Activated naive CD4-positive, alpha-beta T cell treated with anti-CD3 and anti-CD28 coated beads for 36 hours (primary cell): Measurements from ENCODE around the gene SH3TC1. TPM values are rescaled to one million over a fixed set of nuclear protein-coding genes. Genes with fewer than 3 reads are reported as not detected.

Source experiments
- CTCF ChIA-PET: fragments of 350-600 bp; sonication (Branson Sonifier 250); formaldehyde crosslinking; loops from one replicate; lab custom pipeline; 2021; ENCODE audit warnings: antibody characterized with exemption; lab: Charles Lee
- DNase-seq: peaks from one replicate; pipeline ENCODE4 v3.0.0-alpha.2; 2020
- H3K27ac Mint-ChIP-seq: one replicate; pipeline ENCODE4 v1.8.0; 2021; ENCODE audit warnings: mild to moderate bottlenecking, mixed read lengths
- H3K27me3 Mint-ChIP-seq: one replicate; pipeline ENCODE4 v1.8.0; 2021; ENCODE audit warnings: low read depth, mixed read lengths
- H3K36me3 Mint-ChIP-seq: one replicate; pipeline ENCODE4 v1.8.0; 2021; ENCODE audit warnings: low read depth, mixed read lengths
- H3K4me1 Mint-ChIP-seq: one replicate; pipeline ENCODE4 v1.8.0; 2021; ENCODE audit warnings: low read depth, mixed read lengths
- H3K4me3 Mint-ChIP-seq: one replicate; pipeline ENCODE4 v1.8.0; 2021; ENCODE audit warnings: mild to moderate bottlenecking, moderate library complexity, mixed read lengths
- H3K9me3 Mint-ChIP-seq: one replicate; pipeline ENCODE4 v1.8.0; 2021; ENCODE audit warnings: mixed read lengths
- intact Hi-C: fragments of 100-400 bp; cut with micrococcal nuclease; formaldehyde crosslinking; loops from one replicate; pipeline ENCODE4 v1.15.1; 2023
- total RNA-seq, 2 experiments: library from RNA; stranded (reverse); gene quantifications; one replicate each; pipeline ENCODE4 v1.2.3, GENCODE V29; 2021

Gene SH3TC1
- 10 to 100 TPM; 17.9 to 23.6 TPM for total RNA-seq

GRCh38 chr4:8198906-8199593, at the start of gene SH3TC1:
SH3TC1 (plus strand) TSS chr4:8199290; CDS start chr4:8205195, 5,905 bp downstream.
- Mint-ChIP-seq H3K36me3 (peaks cover 3% of the 10 kb centered on the region), H3K27ac (peak within 1 kb of the TSS; percentile 80), H3K9me3 (no peaks in the 10 kb centered on the region), H3K27me3 (no peaks in the 10 kb centered on the region), H3K4me1 (peaks cover 36% of the 10 kb centered on the region), H3K4me3 (peak within 1 kb of the TSS; percentile 84)
- DNase-seq: peak; percentile 73
- CTCF ChIA-PET: interaction anchor here (1.5 kb wide), 2 partner anchors 22 to 43 kb away, joined by 5 read pairs; no protein-coding TSS in a partner anchor
- intact Hi-C loops: loop anchor here (1.0 kb wide), 3 partner anchors 22 to 41 kb away; partner anchors contain the start of gene ABLIM2

DNA sequence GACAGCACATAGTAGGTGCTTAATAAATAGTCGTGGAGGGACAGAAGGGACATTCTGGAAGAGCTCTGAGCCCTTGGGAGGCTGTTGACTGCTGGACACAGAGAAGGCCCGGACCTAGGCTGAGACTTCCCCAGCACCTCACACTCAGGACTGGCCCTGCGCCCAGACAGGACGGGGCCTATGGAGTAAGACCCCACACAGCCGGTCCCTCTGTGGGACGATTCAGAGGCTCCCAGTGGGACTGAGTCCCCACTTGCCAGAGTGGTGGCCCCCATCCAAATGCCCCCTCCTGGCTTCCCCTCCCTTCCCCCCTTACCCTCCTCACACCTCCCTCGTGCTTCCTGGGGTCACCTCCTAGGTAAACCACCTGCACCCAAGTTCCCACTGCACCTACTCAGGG, 49.4 kb upstream of the SH3TC1 start:
- no peak for DNase-seq
- Mint-ChIP-seq H3K27me3 (no peaks in the 10 kb centered on the region), H3K27ac (no peak overlapping the region), H3K4me1 (no peaks in the 10 kb centered on the region), H3K36me3 (no peaks in the 10 kb centered on the region), H3K9me3 (no peaks in the 10 kb centered on the region), H3K4me3 (no peak overlapping the region)
- intact Hi-C loops: no loop called here
- CTCF ChIA-PET: no interaction called here

- Mint-ChIP-seq H3K4me1 (no peaks in the 10 kb centered on the region), H3K27ac (no peak overlapping the region), H3K9me3 (no peaks in the 10 kb centered on the region), H3K36me3 (no peaks in the 10 kb centered on the region), H3K4me3 (no peak overlapping the region), H3K27me3 (no peaks in the 10 kb centered on the region)
- DNase-seq: no peak
- CTCF ChIA-PET: interaction anchor here (0.9 kb wide), 1 partner anchor 26 kb away, joined by 3 read pairs; no protein-coding TSS in a partner anchor
- intact Hi-C loops: no loop called here
Observed at GRCh38 chr4:8150152-8151090, 48.7 kb upstream of the SH3TC1 start.

GRCh38 chr4:8151165-8151650, 47.9 kb upstream of the SH3TC1 start:
- intact Hi-C loops: no loop called here
- CTCF ChIA-PET: interaction anchor here (0.9 kb wide), 1 partner anchor 25 kb away, joined by 3 read pairs; no protein-coding TSS in a partner anchor
- H3K27ac Mint-ChIP-seq: no peak overlapping the region

GRCh38 chr4:8152090-8152864, 46.8 kb upstream of the SH3TC1 start:
- no peak for DNase-seq
- Mint-ChIP-seq H3K9me3 (no peaks in the 10 kb centered on the region), H3K36me3 (no peaks in the 10 kb centered on the region), H3K4me3 (no peak overlapping the region), H3K27ac (no peak overlapping the region), H3K4me1 (no peaks in the 10 kb centered on the region), H3K27me3 (peaks cover under 1% of the 10 kb centered on the region)
- CTCF ChIA-PET: no interaction called here
- intact Hi-C loops: no loop called here

More at GRCh38 chr4:8151165-8151650, 47.9 kb upstream of the SH3TC1 start:
- H3K36me3 Mint-ChIP-seq: no peaks in the 10 kb centered on the region
- H3K4me3 Mint-ChIP-seq: no peak overlapping the region
- DNase-seq: no peak
- no peaks in the 10 kb centered on the region for H3K4me1 Mint-ChIP-seq
- no peaks in the 10 kb centered on the region for H3K27me3 Mint-ChIP-seq
- no peaks in the 10 kb centered on the region for H3K9me3 Mint-ChIP-seq

GRCh38 chr4:8152865-8153257, 46.2 kb upstream of the SH3TC1 start:
- H3K4me1 Mint-ChIP-seq: peaks cover 2% of the 10 kb centered on the region
- H3K4me3 Mint-ChIP-seq: no peak overlapping the region
- intact Hi-C loops: no loop called here
- no peaks in the 10 kb centered on the region for H3K36me3 Mint-ChIP-seq
- DNase-seq: no peak
- H3K27me3 Mint-ChIP-seq: peaks cover 4% of the 10 kb centered on the region
- no peaks in the 10 kb centered on the region for H3K9me3 Mint-ChIP-seq
- no peak overlapping the region for H3K27ac Mint-ChIP-seq
- CTCF ChIA-PET: no interaction called here

- intact Hi-C loops: no loop called here
- CTCF ChIA-PET: no interaction called here
- H3K4me1 Mint-ChIP-seq: peaks cover 2% of the 10 kb centered on the region
- H3K9me3 Mint-ChIP-seq: no peaks in the 10 kb centered on the region
- peaks cover 4% of the 10 kb centered on the region for H3K27me3 Mint-ChIP-seq
- H3K36me3 Mint-ChIP-seq: no peaks in the 10 kb centered on the region
- no peak for DNase-seq
- no peak overlapping the region for H3K4me3 Mint-ChIP-seq
- H3K27ac Mint-ChIP-seq: no peak overlapping the region
Observed at GRCh38 chr4:8153441-8153840, 45.6 kb upstream of the SH3TC1 start.

- no peak for DNase-seq
- intact Hi-C loops: no loop called here
- Mint-ChIP-seq H3K27ac (no peak overlapping the region), H3K36me3 (no peaks in the 10 kb centered on the region), H3K9me3 (no peaks in the 10 kb centered on the region), H3K27me3 (peaks cover 4% of the 10 kb centered on the region), H3K4me3 (no peak overlapping the region), H3K4me1 (peaks cover 11% of the 10 kb centered on the region)
- CTCF ChIA-PET: no interaction called here
Observed at GRCh38 chr4:8155048-8155447, 44.0 kb upstream of the SH3TC1 start.

GRCh38 chr4:8155660-8156421, 43.2 kb upstream of the SH3TC1 start:
- intact Hi-C loops: no loop called here
- Mint-ChIP-seq H3K4me3 (no peak overlapping the region), H3K27ac (no peak overlapping the region)

DNA sequence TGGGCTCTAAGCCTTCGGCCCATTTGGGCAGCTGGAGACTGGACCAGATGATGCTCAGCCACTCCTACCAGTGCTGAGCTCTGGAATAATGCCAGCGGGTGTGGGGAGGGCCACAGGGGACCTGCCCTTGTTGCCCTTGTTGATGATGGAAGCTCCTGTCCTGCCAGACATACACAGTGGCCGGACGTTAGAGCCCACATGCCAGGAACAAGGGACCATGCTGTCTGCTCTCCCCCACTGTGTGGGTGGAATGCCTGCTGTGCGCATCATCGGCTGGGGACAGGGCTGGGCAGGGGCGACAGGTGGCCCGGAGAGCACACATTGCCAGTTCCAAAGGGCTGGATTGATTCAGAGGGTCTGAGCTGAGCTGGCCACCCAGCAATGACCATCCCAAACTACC, 42.5 kb upstream of the SH3TC1 start:
- no peak for DNase-seq
- H3K27me3 Mint-ChIP-seq: peaks cover 4% of the 10 kb centered on the region
- no peak overlapping the region for H3K4me3 Mint-ChIP-seq
- H3K9me3 Mint-ChIP-seq: no peaks in the 10 kb centered on the region
- peaks cover 11% of the 10 kb centered on the region for H3K4me1 Mint-ChIP-seq
- H3K27ac Mint-ChIP-seq: no peak overlapping the region
- CTCF ChIA-PET: no interaction called here
- no peaks in the 10 kb centered on the region for H3K36me3 Mint-ChIP-seq
- intact Hi-C loops: no loop called here

More at GRCh38 chr4:8155660-8156421, 43.2 kb upstream of the SH3TC1 start:
- Mint-ChIP-seq H3K4me1 (peaks cover 11% of the 10 kb centered on the region), H3K36me3 (no peaks in the 10 kb centered on the region), H3K27me3 (peaks cover 4% of the 10 kb centered on the region), H3K9me3 (no peaks in the 10 kb centered on the region)
- no peak for DNase-seq
- CTCF ChIA-PET: no interaction called here

DNA sequence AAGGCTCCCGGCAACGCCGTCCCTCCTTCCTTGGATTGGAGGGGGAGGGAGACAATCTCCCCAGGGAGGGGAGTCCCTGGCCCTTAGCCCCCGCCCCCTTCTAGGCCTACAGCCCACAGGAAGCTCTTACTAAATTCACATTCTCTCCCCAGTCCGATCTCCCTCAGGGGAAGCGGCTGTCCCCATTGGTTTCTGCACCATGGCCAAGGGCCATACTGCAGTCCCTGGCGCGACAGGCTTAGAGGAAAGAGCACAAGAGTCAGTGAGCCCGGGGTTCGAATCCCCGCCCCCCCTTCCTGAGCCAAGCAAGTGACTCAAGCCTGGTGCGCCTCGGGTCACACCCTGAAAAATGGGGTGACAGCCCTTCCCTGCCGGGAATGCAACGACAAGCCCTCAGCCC, 41.6 kb upstream of the SH3TC1 start:
- peaks cover 11% of the 10 kb centered on the region for H3K4me1 Mint-ChIP-seq
- peaks cover 4% of the 10 kb centered on the region for H3K27me3 Mint-ChIP-seq
- H3K36me3 Mint-ChIP-seq: no peaks in the 10 kb centered on the region
- intact Hi-C loops: no loop called here
- H3K4me3 Mint-ChIP-seq: peak overlapping the region; percentile 42
- no peaks in the 10 kb centered on the region for H3K9me3 Mint-ChIP-seq
- peak; percentile 10 for DNase-seq
- peak overlapping the region; percentile 53 for H3K27ac Mint-ChIP-seq
- CTCF ChIA-PET: no interaction called here
